ENCODE measurements around the gene SMAGP. TPM values are rescaled to one million over a fixed set of nuclear protein-coding genes. Genes with fewer than 3 reads are reported as not detected.
A peak's percentile ranks its signal among the peaks of the same experiment; 100 is the strongest.
"Not testable (repeated sequence)": the region's sequence is repeated elsewhere in the genome, so short reads cannot be mapped to it uniquely, and the experiment has no call there.

The SMAGP gene
- polyA plus RNA-seq, 4 donors, result 22.2 to 48.7 (median 31.2) TPM

- 93 to 97% (median 94%) methylated on average over 2 of the region's 2 CpGs for WGBS, 3 donors
- Histone ChIP-seq H3K4me1 (ENCODE audit: control insufficient read depth in 3 of 3, insufficient read depth in 2 of 3, low read depth in 1 of 3, low read length in 2 of 3) (no peaks in the 10 kb centered on the region), H3K9me3 (ENCODE audit: control insufficient read depth in 2 of 2, insufficient read depth in 1 of 2, low read depth in 1 of 2, low read length in 1 of 2) (no peaks in the 10 kb centered on the region), H3K27ac (ENCODE audit: low read depth in 1 of 3, low read length in 2 of 3) (no peak overlapping the region), H3K4me3 (ENCODE audit: low read depth in 1 of 3, low read length in 3 of 3) (no peak overlapping the region), H3K27me3 (ENCODE audit: control insufficient read depth in 3 of 3, insufficient read depth in 3 of 3, low read length in 3 of 3) (no peaks in the 10 kb centered on the region), H3K36me3 (ENCODE audit: control insufficient read depth in 3 of 3, insufficient read depth in 2 of 3, low read depth in 1 of 3, low read length in 3 of 3) (peaks cover 0 to 3% (median 0%) of the 10 kb centered on the region in 3 donors)
- no peak for DNase-seq
- no peak for FAIRE-seq
Measured at GRCh38 chr12:51225771-51226170, 44.4 kb downstream of the SMAGP start.

GRCh38 chr12:51225234-51225633 lies 45.0 kb downstream of the SMAGP start:
- FAIRE-seq (no peak), DNase-seq (no peak)
- 91 to 98% (median 95%) methylated on average over 4 of the region's 4 CpGs for WGBS, 3 donors
- Histone ChIP-seq H3K9me3 (ENCODE audit: control insufficient read depth in 2 of 2, insufficient read depth in 1 of 2, low read depth in 1 of 2, low read length in 1 of 2) (no peaks in the 10 kb centered on the region), H3K4me3 (ENCODE audit: low read depth in 1 of 3, low read length in 3 of 3) (no peak overlapping the region), H3K4me1 (ENCODE audit: control insufficient read depth in 3 of 3, insufficient read depth in 2 of 3, low read depth in 1 of 3, low read length in 2 of 3) (no peaks in the 10 kb centered on the region), H3K27ac (ENCODE audit: low read depth in 1 of 3, low read length in 2 of 3) (no peak overlapping the region), H3K27me3 (ENCODE audit: control insufficient read depth in 3 of 3, insufficient read depth in 3 of 3, low read length in 3 of 3) (no peaks in the 10 kb centered on the region), H3K36me3 (ENCODE audit: control insufficient read depth in 3 of 3, insufficient read depth in 2 of 3, low read depth in 1 of 3, low read length in 3 of 3) (peaks cover 0 to 3% (median 0%) of the 10 kb centered on the region in 3 donors)

GRCh38 chr12:51224625-51225024 lies 45.6 kb downstream of the SMAGP start:
- H3K36me3 ChIP-seq (ENCODE audit: control insufficient read depth in 3 of 3, insufficient read depth in 2 of 3, low read depth in 1 of 3, low read length in 3 of 3), result peaks cover 0 to 3% (median 0%) of the 10 kb centered on the region in 3 donors
- no peak overlapping the region for H3K4me3 ChIP-seq (ENCODE audit: low read depth in 1 of 3, low read length in 3 of 3)
- H3K27ac ChIP-seq (ENCODE audit: low read depth in 1 of 3, low read length in 2 of 3), result no peak overlapping the region
- 83 to 88% (median 86%) methylated on average over 3 of the region's 3 CpGs for WGBS, 3 donors
- H3K9me3 ChIP-seq (ENCODE audit: control insufficient read depth in 2 of 2, insufficient read depth in 1 of 2, low read depth in 1 of 2, low read length in 1 of 2), result no peaks in the 10 kb centered on the region
- no peak for DNase-seq
- H3K4me1 ChIP-seq (ENCODE audit: control insufficient read depth in 3 of 3, insufficient read depth in 2 of 3, low read depth in 1 of 3, low read length in 2 of 3), result no peaks in the 10 kb centered on the region
- no peaks in the 10 kb centered on the region for H3K27me3 ChIP-seq (ENCODE audit: control insufficient read depth in 3 of 3, insufficient read depth in 3 of 3, low read length in 3 of 3)
- FAIRE-seq, result no peak

- Histone ChIP-seq H3K4me3 (ENCODE audit: low read depth in 1 of 3, low read length in 3 of 3) (no peak overlapping the region), H3K9me3 (ENCODE audit: control insufficient read depth in 2 of 2, insufficient read depth in 1 of 2, low read depth in 1 of 2, low read length in 1 of 2) (no peaks in the 10 kb centered on the region), H3K27me3 (ENCODE audit: control insufficient read depth in 3 of 3, insufficient read depth in 3 of 3, low read length in 3 of 3) (no peaks in the 10 kb centered on the region), H3K27ac (ENCODE audit: low read depth in 1 of 3, low read length in 2 of 3) (no peak overlapping the region), H3K4me1 (ENCODE audit: control insufficient read depth in 3 of 3, insufficient read depth in 2 of 3, low read depth in 1 of 3, low read length in 2 of 3) (peaks cover 3 to 12% (median 7%) of the 10 kb centered on the region in 3 donors), H3K36me3 (ENCODE audit: control insufficient read depth in 3 of 3, insufficient read depth in 2 of 3, low read depth in 1 of 3, low read length in 3 of 3) (peaks cover 0 to 3% (median 0%) of the 10 kb centered on the region in 3 donors)
- DNase-seq (no peak), FAIRE-seq (no peak)
- WGBS, 3 donors, result 46 to 47% (median 47%) methylated on average over 7 of the region's 7 CpGs
Measured at GRCh38 chr12:51222461-51222860, 47.8 kb downstream of the SMAGP start.

GRCh38 chr12:51219857-51220256 lies 50.4 kb downstream of the SMAGP start:
- peak overlapping the region in 1 of 3 donors; percentile 78 for H3K27ac ChIP-seq (ENCODE audit: low read depth in 1 of 3, low read length in 2 of 3)
- 82 to 88% (median 84%) methylated on average over 12 of the region's 12 CpGs for WGBS, 3 donors
- FAIRE-seq; H3K9me3 ChIP-seq (ENCODE audit: control insufficient read depth in 2 of 2, insufficient read depth in 1 of 2, low read depth in 1 of 2, low read length in 1 of 2); H3K36me3 ChIP-seq (ENCODE audit: control insufficient read depth in 3 of 3, insufficient read depth in 2 of 3, low read depth in 1 of 3, low read length in 3 of 3); H3K4me3 ChIP-seq (ENCODE audit: low read depth in 1 of 3, low read length in 3 of 3); DNase-seq; H3K27me3 ChIP-seq (ENCODE audit: control insufficient read depth in 3 of 3, insufficient read depth in 3 of 3, low read length in 3 of 3): not testable (repeated sequence)
- peaks cover 3 to 12% (median 7%) of the 10 kb centered on the region in 3 donors for H3K4me1 ChIP-seq (ENCODE audit: control insufficient read depth in 3 of 3, insufficient read depth in 2 of 3, low read depth in 1 of 3, low read length in 2 of 3)

GRCh38 chr12:51219322-51219721 lies 50.9 kb downstream of the SMAGP start:
- no peak for FAIRE-seq
- WGBS, 3 donors, result 18 to 55% (median 44%) methylated on average over 5 of the region's 5 CpGs
- Histone ChIP-seq H3K36me3 (ENCODE audit: control insufficient read depth in 3 of 3, insufficient read depth in 2 of 3, low read depth in 1 of 3, low read length in 3 of 3) (no peaks in the 10 kb centered on the region), H3K4me1 (ENCODE audit: control insufficient read depth in 3 of 3, insufficient read depth in 2 of 3, low read depth in 1 of 3, low read length in 2 of 3) (peaks cover 3 to 12% (median 7%) of the 10 kb centered on the region in 3 donors), H3K4me3 (ENCODE audit: low read depth in 1 of 3, low read length in 3 of 3) (no peak overlapping the region), H3K27ac (ENCODE audit: low read depth in 1 of 3, low read length in 2 of 3) (peak overlapping the region in 1 of 3 donors; percentile 78), H3K9me3 (ENCODE audit: control insufficient read depth in 2 of 2, insufficient read depth in 1 of 2, low read depth in 1 of 2, low read length in 1 of 2) (no peaks in the 10 kb centered on the region), H3K27me3 (ENCODE audit: control insufficient read depth in 3 of 3, insufficient read depth in 3 of 3, low read length in 3 of 3) (no peaks in the 10 kb centered on the region)
- peak in 1 of 2 donors; percentile 60 for DNase-seq

GRCh38 chr12:51218607-51219161 lies 51.5 kb downstream of the SMAGP start:
- peaks cover 3 to 12% (median 7%) of the 10 kb centered on the region in 3 donors for H3K4me1 ChIP-seq (ENCODE audit: control insufficient read depth in 3 of 3, insufficient read depth in 2 of 3, low read depth in 1 of 3, low read length in 2 of 3)
- H3K27ac ChIP-seq (ENCODE audit: low read depth in 1 of 3, low read length in 2 of 3), result peak overlapping the region; percentile 48 to 95 (median 78)
- FAIRE-seq (no peak), DNase-seq (peak; percentile 65 to 77)
- 20 to 45% (median 23%) methylated on average over 10 of the region's 10 CpGs for WGBS, 3 donors
- no peaks in the 10 kb centered on the region for H3K27me3 ChIP-seq (ENCODE audit: control insufficient read depth in 3 of 3, insufficient read depth in 3 of 3, low read length in 3 of 3)
- peak overlapping the region; percentile 67 to 95 (median 88) for H3K4me3 ChIP-seq (ENCODE audit: low read depth in 1 of 3, low read length in 3 of 3)
- no peaks in the 10 kb centered on the region for H3K9me3 ChIP-seq (ENCODE audit: control insufficient read depth in 2 of 2, insufficient read depth in 1 of 2, low read depth in 1 of 2, low read length in 1 of 2)
- no peaks in the 10 kb centered on the region for H3K36me3 ChIP-seq (ENCODE audit: control insufficient read depth in 3 of 3, insufficient read depth in 2 of 3, low read depth in 1 of 3, low read length in 3 of 3)

GRCh38 chr12:51217968-51218606 lies 52.1 kb downstream of the SMAGP start, which contains the start of gene POU6F1:
Gene POU6F1 (minus strand): TSS chr12:51218062. CDS start chr12:51206836, 11,226 bp downstream.
- WGBS, 3 donors, result 0 to 1% (median 1%) methylated on average over 24 to 35 of the region's 35 CpGs
- Histone ChIP-seq H3K4me1 (ENCODE audit: control insufficient read depth in 3 of 3, insufficient read depth in 2 of 3, low read depth in 1 of 3, low read length in 2 of 3) (peaks cover 3 to 12% (median 7%) of the 10 kb centered on the region in 3 donors), H3K27ac (ENCODE audit: low read depth in 1 of 3, low read length in 2 of 3) (peak within 1 kb of the TSS; percentile 74 to 95 (median 78)), H3K4me3 (ENCODE audit: low read depth in 1 of 3, low read length in 3 of 3) (peak within 1 kb of the TSS; percentile 67 to 95 (median 88)), H3K9me3 (ENCODE audit: control insufficient read depth in 2 of 2, insufficient read depth in 1 of 2, low read depth in 1 of 2, low read length in 1 of 2) (no peaks in the 10 kb centered on the region), H3K36me3 (ENCODE audit: control insufficient read depth in 3 of 3, insufficient read depth in 2 of 3, low read depth in 1 of 3, low read length in 3 of 3) (no peaks in the 10 kb centered on the region), H3K27me3 (ENCODE audit: control insufficient read depth in 3 of 3, insufficient read depth in 3 of 3, low read length in 3 of 3) (no peaks in the 10 kb centered on the region)
- DNase-seq, result peak; percentile 67 to 93
- FAIRE-seq, result no peak
